Heart left ventricle (tissue), 13 donors: ENCODE data around the gene ACBD3.

Experiments used
- POLR2A ChIP-seq, 2 donors: fragments of 450-650 bp; IDR thresholded peaks; one replicate each; pipeline ENCODE4 v1.6.1; 2017; ENCODE audit warnings: antibody characterized with exemption in 2 of 2, mild to moderate bottlenecking in 2 of 2, moderate library complexity in 2 of 2
- TF ChIP-seq, protein P1 (sequence below), 12 donors: fragments of 200-600 bp; sonication (generic) in 4 of 12; IDR thresholded peaks; one replicate each; pipeline versions ENCODE4 v1.5.0 to v1.8.0; 2018 to 2022; ENCODE audit warnings: antibody characterized with exemption in 12 of 12, mild to moderate bottlenecking in 5 of 12
- donor health status: ischemic (EF 13 %, LVEDD 7.1; RV severe dilation, severe dysfunction).
- donor health status: DM: no; HTN: yes; CAD: no.
- donor health status: DM: no; HTN: no; CAD: no.
- donor health status: ischemic (EF 25% LVEDD 6.9; RV normal size, moderate dysfunction).
- donor health status: ischemic (EF 25% LVEDD 5.7; RV mildly dilated, moderate dysfunction).
- donor health status: ischemic (EF 35%, LVEDD 5.7; RV mildly dilated, moderate dysfunction).
- donor health status: nonischemic (EF 11% LVEDD 7.7; RV severe dilation, severe dysfunction).
- donor health status: DM: yes; HTN: yes; CAD: no.
- donor health status: PGD.
- donor health status: ischemic (EF 29% LVEDD 5.4; RV normal size, mild dysfunction).
- donor health status: nonischemic (EF 23%, LVEDD 6.1; RV moderate dilation, normal function).

DNA sequence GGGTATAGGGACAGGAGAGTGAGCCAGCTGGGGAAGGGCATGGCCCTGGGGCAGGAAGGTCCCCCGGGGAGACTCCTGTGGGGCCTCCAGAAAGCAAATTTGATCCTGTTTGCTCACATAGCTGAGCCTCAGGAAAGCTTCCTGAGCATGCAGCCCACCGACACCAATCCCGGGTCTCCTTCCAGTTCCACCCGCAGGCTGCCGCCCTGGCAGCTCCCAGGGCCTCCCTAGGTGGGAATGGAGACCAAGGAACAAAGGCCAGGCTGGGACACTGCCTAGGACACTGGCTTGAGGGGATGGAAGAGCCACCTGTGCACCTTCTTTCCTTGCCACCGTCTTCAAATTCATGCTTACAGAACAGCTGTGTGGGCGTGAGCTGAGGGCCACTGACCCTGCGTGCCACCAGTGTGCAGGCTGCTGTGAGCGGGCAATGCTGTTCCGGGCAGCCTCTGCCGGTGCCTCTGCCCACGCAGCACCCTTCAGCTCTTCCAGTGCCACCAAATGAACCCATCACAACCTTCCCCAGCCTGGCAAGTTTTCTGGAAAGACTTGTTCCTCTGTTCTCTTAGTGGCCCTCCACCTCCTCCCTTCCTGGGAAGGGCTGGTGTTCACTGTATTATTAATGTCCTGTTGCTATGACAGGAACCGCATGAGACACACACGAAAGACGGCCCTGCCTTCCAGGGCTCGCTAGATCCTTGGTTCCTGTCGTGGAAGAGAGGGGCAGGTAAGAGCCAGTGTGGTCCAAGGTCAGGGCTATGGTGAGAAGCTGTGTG is 53.6 kb downstream of the ACBD3 start:
- TF ChIP-seq POLR2A (IDR thresholded peaks at IDR 0.05), result no peak
- TF ChIP-seq, protein P1, sequence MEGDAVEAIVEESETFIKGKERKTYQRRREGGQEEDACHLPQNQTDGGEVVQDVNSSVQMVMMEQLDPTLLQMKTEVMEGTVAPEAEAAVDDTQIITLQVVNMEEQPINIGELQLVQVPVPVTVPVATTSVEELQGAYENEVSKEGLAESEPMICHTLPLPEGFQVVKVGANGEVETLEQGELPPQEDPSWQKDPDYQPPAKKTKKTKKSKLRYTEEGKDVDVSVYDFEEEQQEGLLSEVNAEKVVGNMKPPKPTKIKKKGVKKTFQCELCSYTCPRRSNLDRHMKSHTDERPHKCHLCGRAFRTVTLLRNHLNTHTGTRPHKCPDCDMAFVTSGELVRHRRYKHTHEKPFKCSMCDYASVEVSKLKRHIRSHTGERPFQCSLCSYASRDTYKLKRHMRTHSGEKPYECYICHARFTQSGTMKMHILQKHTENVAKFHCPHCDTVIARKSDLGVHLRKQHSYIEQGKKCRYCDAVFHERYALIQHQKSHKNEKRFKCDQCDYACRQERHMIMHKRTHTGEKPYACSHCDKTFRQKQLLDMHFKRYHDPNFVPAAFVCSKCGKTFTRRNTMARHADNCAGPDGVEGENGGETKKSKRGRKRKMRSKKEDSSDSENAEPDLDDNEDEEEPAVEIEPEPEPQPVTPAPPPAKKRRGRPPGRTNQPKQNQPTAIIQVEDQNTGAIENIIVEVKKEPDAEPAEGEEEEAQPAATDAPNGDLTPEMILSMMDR (IDR thresholded peaks at IDR 0.05), result no peak
